Mesendoderm (in vitro differentiated cells): ENCODE data around the gene ZBTB25.

ENCODE experiments used
- DNase-seq: peaks from one replicate; pipeline ENCODE4 v3.0.0; 2013
- H2AK5ac ChIP-seq: 2 replicates; pipeline ENCODE4 v1.6.1; 2013; ENCODE audit warnings: low read length, inconsistent platforms
- H2BK120ac ChIP-seq: 2 replicates; pipeline ENCODE4 v1.6.1; 2013; ENCODE audit warnings: low read depth, mild to moderate bottlenecking, low read length, moderate library complexity, mixed read lengths
- H2BK15ac ChIP-seq: replicated peaks from 2 replicates; pipeline ENCODE4 v1.6.1; 2013; ENCODE audit warnings: low read depth, mild to moderate bottlenecking, moderate library complexity
- H2BK5ac ChIP-seq: 2 replicates; pipeline ENCODE4 v1.6.1; 2013; ENCODE audit warnings: low read length, inconsistent platforms
- H3K18ac ChIP-seq: 2 replicates; pipeline ENCODE4 v1.6.1; 2013; ENCODE audit warnings: mild to moderate bottlenecking, low read length, mixed read lengths
- H3K23ac ChIP-seq: one replicate; pipeline ENCODE4 v1.6.1; 2013; ENCODE audit warnings: low read length
- H3K27ac ChIP-seq: 2 replicates; pipeline ENCODE4 v1.5.1; 2013; ENCODE audit warnings: low read depth, mild to moderate bottlenecking, inconsistent platforms, low read length, moderate library complexity
- H3K27me3 ChIP-seq: 2 replicates; pipeline ENCODE4 v1.6.1; 2013; ENCODE audit warnings: low read length, control low read depth, mild to moderate bottlenecking, inconsistent platforms; ENCODE audit not compliant: insufficient read depth, poor library complexity
- H3K36me3 ChIP-seq: 2 replicates; pipeline ENCODE4 v1.6.1; 2013; ENCODE audit warnings: low read length, inconsistent platforms; ENCODE audit not compliant: control insufficient read depth, insufficient read depth
- H3K4ac ChIP-seq: one replicate; pipeline ENCODE4 v1.6.1; 2013; ENCODE audit warnings: low read depth, mild to moderate bottlenecking, low read length, moderate library complexity
- H3K4me1 ChIP-seq: 2 replicates; pipeline ENCODE4 v1.6.1; 2013; ENCODE audit warnings: low read depth, low read length, inconsistent platforms; ENCODE audit not compliant: control insufficient read depth
- H3K4me2 ChIP-seq: 2 replicates; pipeline ENCODE4 v1.6.1; 2013; ENCODE audit warnings: low read length
- H3K4me3 ChIP-seq: 2 replicates; pipeline ENCODE4 v1.5.1; 2013; ENCODE audit warnings: mild to moderate bottlenecking, low read length
- H3K56ac ChIP-seq: one replicate; pipeline ENCODE4 v1.6.1; 2013; ENCODE audit warnings: low read length
- H3K79me1 ChIP-seq: 2 replicates; pipeline ENCODE4 v1.6.1; 2013; ENCODE audit warnings: low read length, inconsistent platforms
- H3K79me2 ChIP-seq: 2 replicates; pipeline ENCODE4 v1.6.1; 2013; ENCODE audit warnings: mild to moderate bottlenecking, low read length; ENCODE audit not compliant: control insufficient read depth, insufficient read depth
- H3K9ac ChIP-seq: 2 replicates; pipeline ENCODE4 v1.6.1; 2013; ENCODE audit warnings: low read length, inconsistent platforms
- H4K5ac ChIP-seq: one replicate; pipeline ENCODE4 v1.6.1; 2013; ENCODE audit warnings: low read length
- H4K8ac ChIP-seq: one replicate; pipeline ENCODE4 v1.6.1; 2013; ENCODE audit warnings: low read depth, mild to moderate bottlenecking, control low read depth, low read length, moderate library complexity
- WGBS: extraction: QIAGEN DNeasy Blood & Tissue Kit; methylation state at CpG from one replicate; pipeline ENCODE4 v1.1.7; 2013; ENCODE audit warnings: low lambda C conversion rate, missing lambda C conversion rate; ENCODE audit not compliant: insufficient coverage; ENCODE audit errors: extremely low coverage; 5-methylcytosine and 5-hydroxymethylcytosine counted together

ZBTB25 gene

DNA sequence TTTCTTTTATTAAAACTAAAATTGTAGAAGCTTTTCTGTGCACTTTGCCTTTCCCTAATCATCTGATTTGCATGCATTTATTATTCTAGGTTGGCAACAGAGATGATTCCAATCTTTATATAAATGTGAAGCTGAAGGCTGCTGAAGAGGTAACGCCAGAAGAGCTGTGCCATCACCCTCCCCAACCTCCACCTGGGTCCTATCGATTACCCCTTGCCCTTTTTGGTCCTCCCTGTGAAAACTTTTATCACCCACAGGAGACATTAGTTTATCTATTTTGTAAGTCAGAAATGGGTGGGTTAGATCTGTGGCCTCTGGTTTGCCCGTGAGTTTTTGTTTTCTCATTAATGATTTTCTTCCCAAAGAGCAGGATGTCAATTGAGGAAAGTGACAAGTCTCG lies 92.6 kb downstream of the ZBTB25 start:
- no peak overlapping the region for H4K5ac ChIP-seq
- H4K8ac ChIP-seq, result no peak overlapping the region
- no peaks in the 10 kb centered on the region for H3K27me3 ChIP-seq
- no peak overlapping the region for H3K4ac ChIP-seq
- no peak overlapping the region for H3K9ac ChIP-seq
- H3K56ac ChIP-seq, result no peak overlapping the region
- H2AK5ac ChIP-seq, result no peak overlapping the region
- no peak overlapping the region for H2BK120ac ChIP-seq
- peaks cover 7% of the 10 kb centered on the region for H3K79me1 ChIP-seq
- H3K4me2 ChIP-seq, result no peak overlapping the region
- no peak overlapping the region for H2BK5ac ChIP-seq
- DNase-seq, result no peak
- H3K4me3 ChIP-seq, result no peak overlapping the region
- no peak overlapping the region for H2BK15ac ChIP-seq
- no peak overlapping the region for H3K23ac ChIP-seq
- no peaks in the 10 kb centered on the region for H3K4me1 ChIP-seq
- peaks cover 4% of the 10 kb centered on the region for H3K36me3 ChIP-seq
- H3K79me2 ChIP-seq, result peaks cover 5% of the 10 kb centered on the region
- H3K18ac ChIP-seq, result no peak overlapping the region
- no CpG with 5 or more reads among the region's 4 CpGs for WGBS
- no peak overlapping the region for H3K27ac ChIP-seq

DNA sequence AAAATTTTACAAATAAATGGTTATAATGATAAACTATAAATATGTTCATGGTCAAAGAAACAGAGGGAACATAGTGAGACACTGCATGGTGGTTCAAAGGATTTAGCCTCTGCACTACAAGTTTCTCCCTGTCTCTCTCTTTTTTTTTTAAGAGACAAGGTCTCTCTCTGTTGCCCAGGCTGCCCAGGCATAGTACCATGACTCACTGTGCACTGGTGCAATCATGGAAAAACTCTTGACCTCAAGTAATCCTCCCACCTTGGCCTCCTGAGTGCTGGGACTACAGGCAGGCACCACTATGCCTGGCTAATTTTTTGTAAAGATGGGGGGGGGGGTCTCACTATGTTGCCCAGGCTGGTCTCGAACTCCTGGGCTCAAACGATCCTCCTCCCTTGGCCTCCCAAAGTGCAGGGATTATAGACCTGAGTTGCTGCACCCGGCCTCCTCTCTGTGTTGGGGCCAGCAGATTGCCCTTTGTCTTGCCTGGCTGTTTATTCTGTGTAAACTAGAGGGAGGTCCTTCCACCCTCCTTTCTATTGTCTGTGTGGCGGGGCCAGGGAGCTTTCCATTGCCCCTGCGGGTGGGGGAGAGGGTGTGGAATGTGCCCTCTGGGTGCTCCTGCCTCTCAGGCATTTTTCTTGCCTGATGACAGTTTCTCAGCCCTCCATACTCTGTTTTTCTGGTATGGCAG lies 93.4 kb downstream of the ZBTB25 start:
- H3K4me3 ChIP-seq, result no peak overlapping the region
- WGBS, result no CpG with 5 or more reads among the region's 5 CpGs
- no peak overlapping the region for H4K5ac ChIP-seq
- no peak overlapping the region for H3K4ac ChIP-seq
- H2BK5ac ChIP-seq, result no peak overlapping the region
- peak; percentile 89 for DNase-seq
- H3K27me3 ChIP-seq, result no peaks in the 10 kb centered on the region
- no peaks in the 10 kb centered on the region for H3K4me1 ChIP-seq
- peak overlapping the region; percentile 40 for H4K8ac ChIP-seq
- no peak overlapping the region for H3K23ac ChIP-seq
- no peak overlapping the region for H3K4me2 ChIP-seq
- H3K9ac ChIP-seq, result no peak overlapping the region
- H2BK120ac ChIP-seq, result no peak overlapping the region
- H2AK5ac ChIP-seq, result no peak overlapping the region
- H3K56ac ChIP-seq, result no peak overlapping the region
- no peak overlapping the region for H3K18ac ChIP-seq
- H3K36me3 ChIP-seq, result peaks cover 4% of the 10 kb centered on the region
- H3K79me2 ChIP-seq, result peaks cover 5% of the 10 kb centered on the region
- no peak overlapping the region for H2BK15ac ChIP-seq
- no peak overlapping the region for H3K27ac ChIP-seq
- peaks cover 7% of the 10 kb centered on the region for H3K79me1 ChIP-seq

DNA sequence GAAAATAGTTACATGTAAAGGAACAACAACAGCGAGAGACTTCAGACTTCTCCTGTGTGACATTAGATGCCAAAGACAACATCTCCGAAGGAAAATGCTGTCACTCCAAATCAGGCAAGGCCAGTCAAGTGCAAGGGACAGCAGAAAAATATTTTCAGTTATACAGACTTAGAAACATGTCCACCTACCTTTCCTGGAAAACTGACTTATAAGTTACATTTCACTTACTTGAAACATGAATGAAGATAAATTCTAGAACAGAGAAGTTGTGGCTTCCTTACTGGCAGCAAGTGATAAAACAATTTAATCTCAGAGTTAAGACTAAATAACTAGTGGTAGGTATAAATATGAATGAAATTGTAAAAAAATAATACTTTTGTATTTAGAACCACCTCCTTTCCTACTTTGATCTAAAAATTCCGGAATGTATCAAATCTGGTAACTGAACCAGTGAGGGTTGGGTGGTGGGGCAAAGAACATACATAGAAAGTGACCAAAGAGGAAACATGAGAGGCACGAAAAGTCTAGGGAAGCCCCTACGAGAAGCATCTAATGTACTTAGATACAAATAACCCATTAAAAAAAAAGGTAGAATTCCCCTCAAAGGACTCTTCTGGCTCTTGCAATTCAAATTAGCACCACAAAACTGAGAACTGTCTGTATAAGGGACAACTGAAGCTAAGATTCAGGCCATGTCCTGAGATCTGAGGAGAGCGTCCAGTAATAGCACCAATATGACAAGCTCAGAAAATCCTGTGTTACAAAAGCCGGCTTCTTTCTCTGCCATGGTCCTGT lies 94.3 kb downstream of the ZBTB25 start:
- no peak overlapping the region for H3K18ac ChIP-seq
- H4K5ac ChIP-seq, result no peak overlapping the region
- DNase-seq, result no peak
- no peak overlapping the region for H3K4ac ChIP-seq
- no peak overlapping the region for H4K8ac ChIP-seq
- H3K23ac ChIP-seq, result no peak overlapping the region
- WGBS, result no CpG with 5 or more reads among the region's 7 CpGs
- no peaks in the 10 kb centered on the region for H3K4me1 ChIP-seq
- H2BK120ac ChIP-seq, result peak overlapping the region; percentile 12
- no peak overlapping the region for H3K27ac ChIP-seq
- H3K79me2 ChIP-seq, result peaks cover 5% of the 10 kb centered on the region
- H3K36me3 ChIP-seq, result peaks cover 4% of the 10 kb centered on the region
- no peak overlapping the region for H2BK5ac ChIP-seq
- no peak overlapping the region for H3K4me2 ChIP-seq
- H3K56ac ChIP-seq, result peak overlapping the region; percentile 3
- H2AK5ac ChIP-seq, result no peak overlapping the region
- no peak overlapping the region for H3K4me3 ChIP-seq
- H2BK15ac ChIP-seq, result no peak overlapping the region
- H3K27me3 ChIP-seq, result no peaks in the 10 kb centered on the region
- H3K79me1 ChIP-seq, result peaks cover 7% of the 10 kb centered on the region
- H3K9ac ChIP-seq, result no peak overlapping the region

DNA sequence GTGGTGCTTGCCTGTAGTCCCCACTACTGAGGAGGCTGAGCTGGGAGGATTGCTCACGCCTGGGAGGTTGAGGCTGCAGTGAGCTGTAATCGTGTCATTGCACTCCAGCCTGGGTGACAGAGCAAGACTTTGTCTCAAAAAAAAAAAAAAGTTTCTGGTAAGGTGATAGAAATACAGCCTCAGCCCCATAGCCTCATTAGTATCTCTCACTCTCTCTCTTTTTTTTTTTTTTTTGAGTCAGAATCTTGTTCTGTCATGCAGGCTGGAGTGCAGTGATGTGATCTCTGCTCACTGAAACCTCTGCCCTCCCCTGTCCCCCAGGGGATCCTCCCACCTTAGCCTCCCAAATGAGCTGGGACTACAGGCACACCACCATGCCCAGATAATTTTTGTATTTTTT lies 96.3 kb downstream of the ZBTB25 start:
- Histone ChIP-seq H2BK15ac (no peak overlapping the region), H2BK120ac (no peak overlapping the region), H3K79me1 (peaks cover 7% of the 10 kb centered on the region), H3K79me2 (peaks cover 5% of the 10 kb centered on the region), H3K4me1 (no peaks in the 10 kb centered on the region), H3K9ac (no peak overlapping the region), H3K27me3 (no peaks in the 10 kb centered on the region), H2BK5ac (no peak overlapping the region), H3K56ac (no peak overlapping the region), H4K8ac (no peak overlapping the region), H3K36me3 (peaks cover 2% of the 10 kb centered on the region), H3K4me2 (no peak overlapping the region), H3K23ac (no peak overlapping the region), H2AK5ac (no peak overlapping the region), H3K27ac (no peak overlapping the region), H3K4ac (no peak overlapping the region), H3K18ac (no peak overlapping the region), H3K4me3 (no peak overlapping the region), H4K5ac (no peak overlapping the region)
- DNase-seq, result no peak
- no CpG with 5 or more reads among the region's 2 CpGs for WGBS

DNA sequence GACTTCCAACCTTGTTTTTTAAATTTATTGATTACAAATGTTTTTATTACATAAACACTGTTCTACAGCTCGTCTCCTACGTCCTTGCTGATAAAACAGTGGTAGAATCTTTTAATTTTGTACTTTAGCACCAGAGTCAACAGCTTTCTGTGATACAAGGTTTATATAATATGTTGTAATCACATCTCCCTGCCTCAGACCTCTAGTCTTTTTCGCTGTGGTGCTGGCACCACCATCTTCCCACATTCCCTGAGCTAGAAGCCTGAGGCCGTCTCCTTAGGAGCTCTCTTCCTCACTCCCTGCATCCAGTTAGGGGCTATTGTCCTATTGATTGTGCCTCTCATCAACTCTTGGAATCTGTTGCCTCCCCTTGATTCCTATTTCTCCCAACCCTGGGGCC lies 98.3 kb downstream of the ZBTB25 start:
- WGBS, result no CpG with 5 or more reads among the region's 4 CpGs
- no peak overlapping the region for H2BK5ac ChIP-seq
- H3K79me2 ChIP-seq, result peaks cover 5% of the 10 kb centered on the region
- no peak overlapping the region for H2BK120ac ChIP-seq
- H4K8ac ChIP-seq, result no peak overlapping the region
- no peak overlapping the region for H4K5ac ChIP-seq
- H3K23ac ChIP-seq, result no peak overlapping the region
- H3K4me2 ChIP-seq, result no peak overlapping the region
- no peak overlapping the region for H3K27ac ChIP-seq
- no peak overlapping the region for H3K18ac ChIP-seq
- no peak overlapping the region for H3K9ac ChIP-seq
- no peak overlapping the region for H2AK5ac ChIP-seq
- no peak overlapping the region for H3K4ac ChIP-seq
- peaks cover 2% of the 10 kb centered on the region for H3K36me3 ChIP-seq
- H3K79me1 ChIP-seq, result peaks cover 7% of the 10 kb centered on the region
- no peaks in the 10 kb centered on the region for H3K4me1 ChIP-seq
- no peak overlapping the region for H3K56ac ChIP-seq
- H3K4me3 ChIP-seq, result no peak overlapping the region
- no peaks in the 10 kb centered on the region for H3K27me3 ChIP-seq
- no peak overlapping the region for H2BK15ac ChIP-seq
- peak; percentile 62 for DNase-seq
